Measurements from ENCODE around the gene FURIN.
A peak's percentile ranks its signal among the peaks of the same experiment; 100 is the strongest.

DNA sequence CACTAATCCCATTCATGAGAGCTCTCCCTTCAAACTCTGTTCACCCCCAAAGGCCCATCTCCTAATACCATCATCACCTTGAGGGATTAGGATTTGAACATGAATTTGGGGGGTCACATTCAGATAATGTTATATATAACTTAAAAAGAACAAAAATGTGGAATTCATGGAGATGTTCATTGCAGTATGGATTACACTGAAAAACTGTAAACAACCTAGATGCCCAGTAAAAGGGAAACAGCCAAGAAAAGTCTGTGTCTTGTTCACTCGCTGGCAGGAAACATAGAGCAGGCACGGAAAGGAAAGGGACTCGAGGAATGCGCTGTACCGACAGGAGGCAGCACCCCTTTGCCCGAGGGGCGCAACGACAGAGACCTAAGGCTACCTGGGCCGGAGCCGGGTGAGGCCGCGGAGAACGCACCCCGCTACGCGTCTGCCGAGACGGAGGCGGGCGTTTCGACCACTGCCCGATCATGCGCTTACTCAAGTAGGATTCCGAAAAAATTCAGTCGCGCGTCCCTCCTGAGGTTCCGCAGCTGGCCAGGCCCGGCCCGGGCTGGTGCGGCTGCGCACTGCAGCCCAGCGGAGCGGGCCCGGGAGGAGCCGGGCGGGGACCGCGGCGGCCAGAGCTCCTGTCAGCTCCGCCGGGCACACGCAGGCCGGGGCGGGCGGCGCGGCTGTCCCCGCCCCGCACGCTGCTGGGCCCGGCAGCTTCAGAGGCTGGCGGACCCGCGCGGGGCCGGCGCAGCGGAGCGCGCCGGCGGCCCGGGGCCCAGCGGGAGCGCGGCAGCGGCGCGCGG lies 33.9 kb downstream of the FURIN start:
- TF ChIP-seq, protein P1, sequence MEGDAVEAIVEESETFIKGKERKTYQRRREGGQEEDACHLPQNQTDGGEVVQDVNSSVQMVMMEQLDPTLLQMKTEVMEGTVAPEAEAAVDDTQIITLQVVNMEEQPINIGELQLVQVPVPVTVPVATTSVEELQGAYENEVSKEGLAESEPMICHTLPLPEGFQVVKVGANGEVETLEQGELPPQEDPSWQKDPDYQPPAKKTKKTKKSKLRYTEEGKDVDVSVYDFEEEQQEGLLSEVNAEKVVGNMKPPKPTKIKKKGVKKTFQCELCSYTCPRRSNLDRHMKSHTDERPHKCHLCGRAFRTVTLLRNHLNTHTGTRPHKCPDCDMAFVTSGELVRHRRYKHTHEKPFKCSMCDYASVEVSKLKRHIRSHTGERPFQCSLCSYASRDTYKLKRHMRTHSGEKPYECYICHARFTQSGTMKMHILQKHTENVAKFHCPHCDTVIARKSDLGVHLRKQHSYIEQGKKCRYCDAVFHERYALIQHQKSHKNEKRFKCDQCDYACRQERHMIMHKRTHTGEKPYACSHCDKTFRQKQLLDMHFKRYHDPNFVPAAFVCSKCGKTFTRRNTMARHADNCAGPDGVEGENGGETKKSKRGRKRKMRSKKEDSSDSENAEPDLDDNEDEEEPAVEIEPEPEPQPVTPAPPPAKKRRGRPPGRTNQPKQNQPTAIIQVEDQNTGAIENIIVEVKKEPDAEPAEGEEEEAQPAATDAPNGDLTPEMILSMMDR (tag by site-specific recombination; IDR thresholded peaks at IDR 0.05), result peak; percentile 97
- TF ChIP-seq, protein P2, sequence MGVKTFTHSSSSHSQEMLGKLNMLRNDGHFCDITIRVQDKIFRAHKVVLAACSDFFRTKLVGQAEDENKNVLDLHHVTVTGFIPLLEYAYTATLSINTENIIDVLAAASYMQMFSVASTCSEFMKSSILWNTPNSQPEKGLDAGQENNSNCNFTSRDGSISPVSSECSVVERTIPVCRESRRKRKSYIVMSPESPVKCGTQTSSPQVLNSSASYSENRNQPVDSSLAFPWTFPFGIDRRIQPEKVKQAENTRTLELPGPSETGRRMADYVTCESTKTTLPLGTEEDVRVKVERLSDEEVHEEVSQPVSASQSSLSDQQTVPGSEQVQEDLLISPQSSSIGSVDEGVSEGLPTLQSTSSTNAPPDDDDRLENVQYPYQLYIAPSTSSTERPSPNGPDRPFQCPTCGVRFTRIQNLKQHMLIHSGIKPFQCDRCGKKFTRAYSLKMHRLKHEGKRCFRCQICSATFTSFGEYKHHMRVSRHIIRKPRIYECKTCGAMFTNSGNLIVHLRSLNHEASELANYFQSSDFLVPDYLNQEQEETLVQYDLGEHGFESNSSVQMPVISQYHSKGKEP (tag by site-specific recombination; IDR thresholded peaks at IDR 0.05), result 0 out of 2 replicates have a peak, but pooled peaks have one; percentile 15
- TF ChIP-seq ZXDB (tag by site-specific recombination; IDR thresholded peaks at IDR 0.05), result peak; percentile 74
- no peak for TF ChIP-seq ZNF174 (tag by site-specific recombination; IDR thresholded peaks at IDR 0.05)
- TF ChIP-seq, protein P3, sequence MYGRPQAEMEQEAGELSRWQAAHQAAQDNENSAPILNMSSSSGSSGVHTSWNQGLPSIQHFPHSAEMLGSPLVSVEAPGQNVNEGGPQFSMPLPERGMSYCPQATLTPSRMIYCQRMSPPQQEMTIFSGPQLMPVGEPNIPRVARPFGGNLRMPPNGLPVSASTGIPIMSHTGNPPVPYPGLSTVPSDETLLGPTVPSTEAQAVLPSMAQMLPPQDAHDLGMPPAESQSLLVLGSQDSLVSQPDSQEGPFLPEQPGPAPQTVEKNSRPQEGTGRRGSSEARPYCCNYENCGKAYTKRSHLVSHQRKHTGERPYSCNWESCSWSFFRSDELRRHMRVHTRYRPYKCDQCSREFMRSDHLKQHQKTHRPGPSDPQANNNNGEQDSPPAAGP (tag by site-specific recombination; IDR thresholded peaks at IDR 0.05), result peak; percentile 51; the same call in 1 of the 2 replicates
- TF ChIP-seq TCF7L2 (IDR thresholded peaks at IDR 0.05; ENCODE audit: borderline replicate concordance, low read depth, low read length), result no peak
- no peak for TF ChIP-seq ZNF133 (tag by site-specific recombination; IDR thresholded peaks at IDR 0.05)
- TF ChIP-seq, protein P4, sequence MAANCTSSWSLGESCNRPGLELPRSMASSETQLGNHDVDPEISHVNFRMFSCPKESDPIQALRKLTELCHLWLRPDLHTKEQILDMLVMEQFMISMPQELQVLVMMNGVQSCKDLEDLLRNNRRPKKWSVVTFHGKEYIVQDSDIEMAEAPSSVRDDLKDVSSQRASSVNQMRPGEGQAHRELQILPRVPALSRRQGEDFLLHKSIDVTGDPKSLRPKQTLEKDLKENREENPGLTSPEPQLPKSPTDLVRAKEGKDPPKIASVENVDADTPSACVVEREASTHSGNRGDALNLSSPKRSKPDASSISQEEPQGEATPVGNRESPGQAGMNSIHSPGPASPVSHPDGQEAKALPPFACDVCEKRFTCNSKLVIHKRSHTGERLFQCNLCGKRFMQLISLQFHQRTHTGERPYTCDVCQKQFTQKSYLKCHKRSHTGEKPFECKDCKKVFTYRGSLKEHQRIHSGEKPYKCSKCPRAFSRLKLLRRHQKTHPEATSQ (tag by site-specific recombination; IDR thresholded peaks at IDR 0.05), result no peak

Measured in HEK293 (cell line).